ENCODE data around the gene RPS3. TPM values are rescaled to one million over a fixed set of nuclear protein-coding genes. Genes with fewer than 3 reads are reported as not detected.
A peak's percentile ranks its signal among the peaks of the same experiment; 100 is the strongest.

RPS3 gene
- total RNA-seq, 1 experiment from 2014 or later = 4,109 TPM

DNA sequence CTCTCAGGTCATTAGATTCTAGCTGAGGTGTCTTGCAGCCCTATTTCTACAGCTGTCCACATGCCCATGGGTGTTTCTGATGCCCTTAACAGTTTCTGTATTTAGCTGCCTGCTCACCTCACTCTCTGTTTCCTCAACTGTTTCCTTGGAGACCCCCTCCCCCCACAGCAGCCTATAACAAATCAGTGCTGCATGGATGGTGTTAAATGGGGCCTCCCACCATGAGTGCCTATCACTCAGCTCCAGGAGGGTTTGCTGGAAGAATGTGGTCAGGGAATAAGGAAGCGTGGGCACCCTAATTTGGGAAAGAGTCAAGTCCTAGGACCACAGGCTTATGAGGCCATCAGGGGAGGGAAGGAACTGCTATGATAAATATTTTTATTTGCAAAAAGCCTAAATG is 25.1 kb downstream of the RPS3 start:
- intact Hi-C loops (cut with micrococcal nuclease) = no loop called here
- no TSS peak for BruUV-seq (replicated peaks)
- no peaks in the 10 kb centered on the region for H4K20me1 ChIP-seq (ENCODE audit: insufficient read depth)
- ATAC-seq (no peak), DNase-seq (ENCODE audit: low read depth, low spot score) (no peak)
- H3K9ac ChIP-seq (ENCODE audit: low read length) = no peak overlapping the region
- no peaks in the 10 kb centered on the region for H3K9me3 ChIP-seq (ENCODE audit: control insufficient read depth in 1 of 2, insufficient read depth in 1 of 2, low read depth in 1 of 2, low read length in 2 of 2)
- H3K4me1 ChIP-seq (ENCODE audit: control insufficient read depth in 1 of 2, insufficient read depth in 2 of 2, low read length in 2 of 2) = no peaks in the 10 kb centered on the region; a peak in 1 of 4 replicates
- TF ChIP-seq YY1 (IDR thresholded peaks at IDR 0.05; ENCODE audit: extremely low read depth, insufficient replicate concordance, low read depth, low read length) = no peak
- TF ChIP-seq, protein P1, sequence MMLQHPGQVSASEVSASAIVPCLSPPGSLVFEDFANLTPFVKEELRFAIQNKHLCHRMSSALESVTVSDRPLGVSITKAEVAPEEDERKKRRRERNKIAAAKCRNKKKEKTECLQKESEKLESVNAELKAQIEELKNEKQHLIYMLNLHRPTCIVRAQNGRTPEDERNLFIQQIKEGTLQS (IDR thresholded peaks at IDR 0.05) = no peak
- TF ChIP-seq ELF1 (IDR thresholded peaks at IDR 0.05; ENCODE audit: borderline replicate concordance, low read depth) = no peak
- no peak for TF ChIP-seq POLR2A (IDR thresholded peaks at IDR 0.05; ENCODE audit: borderline replicate concordance, extremely low read depth, insufficient read depth, insufficient read length)
- TF ChIP-seq POLR2AphosphoS5 (IDR thresholded peaks at IDR 0.05; ENCODE audit: low read depth, low read length) = no peak
- no peak for TF ChIP-seq EZH2 (IDR thresholded peaks at IDR 0.05)
- TF ChIP-seq SRF (IDR thresholded peaks at IDR 0.05; ENCODE audit: low read depth) = no peak
- TF ChIP-seq ZNF274 (IDR thresholded peaks at IDR 0.05; ENCODE audit: low read depth, low read length) = no peak
- no peak for TF ChIP-seq JUND (IDR thresholded peaks at IDR 0.05)
- H3K27ac ChIP-seq (ENCODE audit: low read depth, low read length) = no peak overlapping the region
- H3K36me3 ChIP-seq (ENCODE audit: control insufficient read depth in 1 of 2, insufficient read depth in 2 of 2, low read length in 2 of 2) = peaks cover 0 to 8% of the 10 kb centered on the region in 2 experiments
- H3K4me3 ChIP-seq (replicated peaks in 1 of 2; ENCODE audit: low read depth in 1 of 2, low read length in 2 of 2) = no peak overlapping the region
- RAD21 ChIA-PET (ENCODE audit: low non-redundant PET in 1 of 2, low total read pairs in 2 of 2, uncharacterized antibody in 2 of 2, unreplicated experiment in 2 of 2) = no interaction called here
- no peaks in the 10 kb centered on the region for H3K27me3 ChIP-seq (ENCODE audit: insufficient read depth, low read length)
- no peaks in the 10 kb centered on the region for H3K79me2 ChIP-seq (ENCODE audit: insufficient read depth, low read length)
- H3K9me2 ChIP-seq (ENCODE audit: insufficient read depth) = no peaks in the 10 kb centered on the region
- CTCF ChIA-PET = no interaction called here
- H2AFZ ChIP-seq (ENCODE audit: low read depth, low read length, poor library complexity, severe bottlenecking) = no peak overlapping the region
- POLR2A ChIA-PET = no interaction called here
- H3K4me2 ChIP-seq (ENCODE audit: low read length) = no peak overlapping the region

DNA sequence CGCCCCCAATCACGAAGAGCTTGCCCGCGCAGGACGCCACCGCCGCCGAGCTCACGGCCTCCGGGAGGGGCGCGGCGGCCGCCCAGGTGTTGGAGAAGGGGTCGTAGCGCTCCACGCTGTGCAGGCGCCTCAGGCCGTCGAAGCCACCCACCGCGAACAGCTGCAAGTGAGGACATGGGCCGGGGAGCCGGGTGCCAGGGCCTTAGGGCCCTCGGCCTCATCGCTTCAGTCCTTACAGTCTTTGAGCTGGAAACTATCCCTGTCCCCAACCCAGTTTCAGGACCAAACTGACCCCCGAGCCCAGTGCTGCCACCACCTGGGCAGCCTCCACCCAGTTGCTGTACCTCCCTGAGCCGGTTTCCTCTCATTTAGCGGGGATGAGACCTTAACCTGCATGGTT is 26.1 kb downstream of the RPS3 start:
- no peak overlapping the region for H3K4me3 ChIP-seq (replicated peaks in 1 of 2; ENCODE audit: low read depth in 1 of 2, low read length in 2 of 2)
- no TSS peak for BruUV-seq (replicated peaks)
- DNase-seq (ENCODE audit: low read depth, low spot score) = no peak
- H4K20me1 ChIP-seq (ENCODE audit: insufficient read depth) = no peaks in the 10 kb centered on the region
- no peak overlapping the region for H3K9ac ChIP-seq (ENCODE audit: low read length)
- no peaks in the 10 kb centered on the region for H3K27me3 ChIP-seq (ENCODE audit: insufficient read depth, low read length)
- peak; percentile 53 for ATAC-seq
- H3K27ac ChIP-seq (ENCODE audit: low read depth, low read length) = no peak overlapping the region
- RAD21 ChIA-PET (ENCODE audit: low non-redundant PET in 1 of 2, low total read pairs in 2 of 2, uncharacterized antibody in 2 of 2, unreplicated experiment in 2 of 2) = no interaction called here
- H3K4me1 ChIP-seq (ENCODE audit: control insufficient read depth in 1 of 2, insufficient read depth in 2 of 2, low read length in 2 of 2) = peaks cover 0 to 7% of the 10 kb centered on the region in 2 experiments; a peak in 1 of 4 replicates
- H3K4me2 ChIP-seq (ENCODE audit: low read length) = no peak overlapping the region
- TF ChIP-seq YY1 (IDR thresholded peaks at IDR 0.05; ENCODE audit: extremely low read depth, insufficient replicate concordance, low read depth, low read length) (no peak), FOSL1 (IDR thresholded peaks at IDR 0.05; ENCODE audit: low read depth) (no peak), ZFX (IDR thresholded peaks at IDR 0.05) (no peak), CEBPB (IDR thresholded peaks at IDR 0.05; ENCODE audit: low read depth) (no peak), EGR1 (IDR thresholded peaks at IDR 0.05; ENCODE audit: low read depth) (no peak), RAD21 (IDR thresholded peaks at IDR 0.05; ENCODE audit: low read depth) (no peak; the same call in 1 of the 2 replicates)
- TF ChIP-seq, protein P2, sequence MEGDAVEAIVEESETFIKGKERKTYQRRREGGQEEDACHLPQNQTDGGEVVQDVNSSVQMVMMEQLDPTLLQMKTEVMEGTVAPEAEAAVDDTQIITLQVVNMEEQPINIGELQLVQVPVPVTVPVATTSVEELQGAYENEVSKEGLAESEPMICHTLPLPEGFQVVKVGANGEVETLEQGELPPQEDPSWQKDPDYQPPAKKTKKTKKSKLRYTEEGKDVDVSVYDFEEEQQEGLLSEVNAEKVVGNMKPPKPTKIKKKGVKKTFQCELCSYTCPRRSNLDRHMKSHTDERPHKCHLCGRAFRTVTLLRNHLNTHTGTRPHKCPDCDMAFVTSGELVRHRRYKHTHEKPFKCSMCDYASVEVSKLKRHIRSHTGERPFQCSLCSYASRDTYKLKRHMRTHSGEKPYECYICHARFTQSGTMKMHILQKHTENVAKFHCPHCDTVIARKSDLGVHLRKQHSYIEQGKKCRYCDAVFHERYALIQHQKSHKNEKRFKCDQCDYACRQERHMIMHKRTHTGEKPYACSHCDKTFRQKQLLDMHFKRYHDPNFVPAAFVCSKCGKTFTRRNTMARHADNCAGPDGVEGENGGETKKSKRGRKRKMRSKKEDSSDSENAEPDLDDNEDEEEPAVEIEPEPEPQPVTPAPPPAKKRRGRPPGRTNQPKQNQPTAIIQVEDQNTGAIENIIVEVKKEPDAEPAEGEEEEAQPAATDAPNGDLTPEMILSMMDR (IDR thresholded peaks at IDR 0.05 in 2 of 3, conservative IDR thresholded peaks at IDR 0.05 in 1 of 3; ENCODE audit: borderline replicate concordance in 1 of 3, insufficient read depth in 1 of 3, low read depth in 2 of 3, low read length in 2 of 3) = peak; percentile 24 to 61 (median 60); a peak in 5 of 6 replicates
- no peak overlapping the region for H2AFZ ChIP-seq (ENCODE audit: low read depth, low read length, poor library complexity, severe bottlenecking)
- peaks cover 0 to 8% of the 10 kb centered on the region in 2 experiments; a peak in 3 of 4 replicates for H3K36me3 ChIP-seq (ENCODE audit: control insufficient read depth in 1 of 2, insufficient read depth in 2 of 2, low read length in 2 of 2)
- no peaks in the 10 kb centered on the region for H3K79me2 ChIP-seq (ENCODE audit: insufficient read depth, low read length)
- CTCF ChIA-PET = interaction anchor here (0.8 to 1.6 kb wide), 8 partner anchors 10 to 155 kb away, joined by 3 to 6 read pairs (median 4); no protein-coding TSS in a partner anchor
- POLR2A ChIA-PET = interaction anchor here (0.9 to 1.0 kb wide), 2 partner anchors 10 to 18 kb away, joined by 3 to 4 read pairs; no protein-coding TSS in a partner anchor
- H3K9me3 ChIP-seq (ENCODE audit: control insufficient read depth in 1 of 2, insufficient read depth in 1 of 2, low read depth in 1 of 2, low read length in 2 of 2) = no peaks in the 10 kb centered on the region
- H3K9me2 ChIP-seq (ENCODE audit: insufficient read depth) = no peaks in the 10 kb centered on the region
- intact Hi-C loops (cut with micrococcal nuclease) = no loop called here
